Measurements from ENCODE around the gene NEK6. TPM values are rescaled to one million over a fixed set of nuclear protein-coding genes. Genes with fewer than 3 reads are reported as not detected.

Gene NEK6
- total RNA-seq, 1 experiment from 2014 or later, result 57.9 TPM

DNA sequence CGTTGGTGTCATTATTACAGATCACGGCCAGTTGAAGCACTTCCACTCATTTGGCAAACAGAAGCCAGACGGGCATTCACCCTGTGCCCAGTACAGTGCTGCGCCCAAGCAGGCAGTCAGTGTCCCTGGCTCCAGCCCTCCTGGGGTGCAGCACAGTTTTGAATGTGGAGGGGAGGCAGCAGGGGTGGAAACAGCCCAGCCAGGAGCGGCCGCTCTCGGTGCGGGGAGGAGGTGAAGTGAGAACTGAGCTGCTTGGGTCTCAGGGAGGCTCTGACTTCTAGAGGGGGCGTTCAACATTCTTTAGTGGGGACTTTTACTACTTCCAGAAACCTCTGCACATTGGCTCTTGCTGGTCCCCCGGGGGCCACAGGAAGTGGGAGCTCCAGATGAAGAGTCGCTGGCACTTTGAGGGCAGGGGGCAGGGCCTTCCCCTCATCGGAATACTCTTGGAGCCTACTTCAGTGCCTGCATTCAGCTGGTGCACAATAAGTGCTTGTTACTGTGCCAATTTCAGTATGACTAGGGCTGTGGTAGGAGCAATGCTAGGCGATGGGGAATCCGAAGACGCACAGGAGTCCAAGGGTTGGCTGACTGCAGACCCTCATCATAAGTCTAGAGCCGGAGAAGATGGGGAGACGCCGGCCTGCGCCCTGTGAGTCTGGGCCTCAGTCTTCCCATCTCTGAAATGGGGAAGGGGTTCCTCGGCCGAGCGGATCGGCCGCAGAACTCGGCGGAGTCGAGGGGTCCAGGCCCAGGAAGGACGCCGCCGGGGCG, 492 bp upstream of the NEK6 start:
- no TSS peak for BruUV-seq (replicated peaks)

DNA sequence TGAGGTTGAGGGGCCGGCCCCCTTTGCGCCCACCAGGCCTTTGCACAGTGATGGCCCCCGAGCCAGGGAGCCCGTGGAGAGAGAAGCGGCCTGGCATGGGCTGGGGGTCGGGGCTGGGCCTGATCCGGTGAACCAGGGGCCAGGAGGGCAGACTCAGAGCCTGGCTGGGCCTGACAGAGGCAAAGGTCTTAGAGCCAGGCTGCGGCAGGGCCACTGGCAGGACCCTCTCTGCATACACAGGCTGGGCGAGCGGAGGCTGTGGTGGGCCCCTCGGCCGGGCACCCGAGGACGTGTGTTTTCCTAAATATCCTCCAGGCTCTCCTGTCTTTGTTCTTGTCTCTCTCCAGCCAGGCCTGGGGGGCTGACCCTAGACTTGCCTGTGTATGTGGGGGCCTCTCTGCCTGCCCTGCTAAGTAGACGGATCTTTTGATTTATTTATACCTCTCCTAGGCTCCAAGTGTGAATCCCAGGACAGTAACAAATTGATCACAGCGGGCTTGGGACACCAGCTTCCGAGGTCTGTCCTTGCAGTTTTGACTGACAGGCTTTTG, 933 bp downstream of the NEK6 start:
- H3K36me3 ChIP-seq (ENCODE audit: low read depth), result no peaks in the 10 kb centered on the region
- ChIA-PET CTCF (no interaction called here), POLR2A (ENCODE audit: unreplicated experiment) (interaction anchor here (0.6 kb wide), 1 partner anchor 160 kb away, joined by 9 read pairs; no protein-coding TSS in a partner anchor)
- H3K79me2 ChIP-seq (ENCODE audit: low read depth), result peaks cover 50% of the 10 kb centered on the region
- no peaks in the 10 kb centered on the region for H3K27me3 ChIP-seq (ENCODE audit: insufficient read depth, low read depth)
- H3K9me3 ChIP-seq (ENCODE audit: insufficient read depth, low read depth), result no peaks in the 10 kb centered on the region
- peak overlapping the region; percentile 72 for H3K4me3 ChIP-seq
- TF ChIP-seq CTCF (conservative IDR thresholded peaks at IDR 0.05) (no peak), EZH2 (IDR thresholded peaks at IDR 0.05; ENCODE audit: low read depth) (no peak)
- BruUV-seq (replicated peaks), result no TSS peak
- H3K9me2 ChIP-seq (ENCODE audit: insufficient read depth), result no peaks in the 10 kb centered on the region
- H3K4me2 ChIP-seq, result peak overlapping the region; percentile 92
- DNase-seq, result no peak
- peaks cover 40% of the 10 kb centered on the region for H3F3A ChIP-seq (ENCODE audit: insufficient read depth, low read depth)
- H3K27ac ChIP-seq, result peak overlapping the region; percentile 72
- H4K20me1 ChIP-seq (ENCODE audit: insufficient read depth), result peaks cover 24% of the 10 kb centered on the region
- peaks cover 43% of the 10 kb centered on the region for H3K4me1 ChIP-seq (replicated peaks; ENCODE audit: insufficient read depth)
- intact Hi-C loops (cut with micrococcal nuclease; ENCODE audit: unreplicated experiment), result loop anchor here (1.0 to 5.0 kb wide), 5 partner anchors 28 to 179 kb away; no protein-coding TSS in a partner anchor
- peak overlapping the region; percentile 75 for H2AFZ ChIP-seq

More for the DNA sequence above, 492 bp upstream of the NEK6 start:
- Histone ChIP-seq H3K27ac (no peak overlapping the region), H3K36me3 (ENCODE audit: low read depth) (no peaks in the 10 kb centered on the region), H3K9me2 (ENCODE audit: insufficient read depth) (no peaks in the 10 kb centered on the region), H3K4me2 (peak overlapping the region; percentile 68), H3K27me3 (ENCODE audit: insufficient read depth, low read depth) (no peaks in the 10 kb centered on the region), H3K79me2 (ENCODE audit: low read depth) (peaks cover 36% of the 10 kb centered on the region), H3K4me1 (replicated peaks; ENCODE audit: insufficient read depth) (peaks cover 43% of the 10 kb centered on the region), H2AFZ (no peak overlapping the region), H3F3A (ENCODE audit: insufficient read depth, low read depth) (peaks cover 40% of the 10 kb centered on the region), H3K4me3 (peak overlapping the region; percentile 49; the same call in 1 of the 2 replicates), H3K9me3 (ENCODE audit: insufficient read depth, low read depth) (no peaks in the 10 kb centered on the region), H4K20me1 (ENCODE audit: insufficient read depth) (peaks cover 11% of the 10 kb centered on the region)
- no peak for TF ChIP-seq CTCF (conservative IDR thresholded peaks at IDR 0.05)
- TF ChIP-seq EZH2 (IDR thresholded peaks at IDR 0.05; ENCODE audit: low read depth), result no peak
- CTCF ChIA-PET, result interaction anchor here (0.5 kb wide), 1 partner anchor 1023 kb away, joined by 3 read pairs; no protein-coding TSS in a partner anchor
- POLR2A ChIA-PET (ENCODE audit: unreplicated experiment), result interaction anchor here (0.7 kb wide), 1 partner anchor 79 kb away, joined by 4 read pairs; no protein-coding TSS in a partner anchor
- no peak for DNase-seq
- intact Hi-C loops (cut with micrococcal nuclease; ENCODE audit: unreplicated experiment), result loop anchor here (2.0 to 5.0 kb wide), 2 partner anchors 34 to 130 kb away; no protein-coding TSS in a partner anchor

- peaks cover 40% of the 10 kb centered on the region for H3F3A ChIP-seq (ENCODE audit: insufficient read depth, low read depth)
- intact Hi-C loops (cut with micrococcal nuclease; ENCODE audit: unreplicated experiment), result loop anchor here (1.0 to 5.0 kb wide), 5 partner anchors 27 to 180 kb away; no protein-coding TSS in a partner anchor
- BruUV-seq (replicated peaks), result TSS peak; percentile 47
- no peaks in the 10 kb centered on the region for H3K27me3 ChIP-seq (ENCODE audit: insufficient read depth, low read depth)
- no peaks in the 10 kb centered on the region for H3K9me2 ChIP-seq (ENCODE audit: insufficient read depth)
- H2AFZ ChIP-seq, result peak overlapping the region; percentile 75; the same call in 1 of the 2 replicates
- H3K4me1 ChIP-seq (replicated peaks; ENCODE audit: insufficient read depth), result peaks cover 43% of the 10 kb centered on the region
- CTCF ChIA-PET, result no interaction called here
- H3K9me3 ChIP-seq (ENCODE audit: insufficient read depth, low read depth), result no peaks in the 10 kb centered on the region
- peaks cover 56% of the 10 kb centered on the region for H3K79me2 ChIP-seq (ENCODE audit: low read depth)
- peak; percentile 79 to 82 for DNase-seq
- H3K36me3 ChIP-seq (ENCODE audit: low read depth), result no peaks in the 10 kb centered on the region
- peak overlapping the region; percentile 92 for H3K4me2 ChIP-seq
- POLR2A ChIA-PET (ENCODE audit: unreplicated experiment), result interaction anchor here (0.6 to 0.7 kb wide), 2 partner anchors 27 to 161 kb away, joined by 4 to 9 read pairs; no protein-coding TSS in a partner anchor
- no peak for TF ChIP-seq EZH2 (IDR thresholded peaks at IDR 0.05; ENCODE audit: low read depth)
- no peak for TF ChIP-seq CTCF (conservative IDR thresholded peaks at IDR 0.05)
- H4K20me1 ChIP-seq (ENCODE audit: insufficient read depth), result peaks cover 25% of the 10 kb centered on the region
- peak overlapping the region; percentile 72 for H3K27ac ChIP-seq
- peak overlapping the region; percentile 72 for H3K4me3 ChIP-seq
Observed at GRCh38 chr9:124259158-124259808, 1.5 kb downstream of the NEK6 start.

All from PC-9 (cell line).